Urothelium cell line (cell line): Measurements from ENCODE around the gene CMTM5.
"Not testable (repeated sequence)": the region's sequence is repeated elsewhere in the genome, so short reads cannot be mapped to it uniquely, and the experiment has no call there.

Experiments used
- DNase-seq: peaks from one replicate; pipeline ENCODE4 v3.0.0; 2011; ENCODE audit warnings: low spot score, mixed read lengths
- FAIRE-seq: peaks from 2 replicates; lab custom pipeline; 2011; peaks lifted over from hg19 to GRCh38; lab: Jason Lieb, UNC

CMTM5 gene

DNA sequence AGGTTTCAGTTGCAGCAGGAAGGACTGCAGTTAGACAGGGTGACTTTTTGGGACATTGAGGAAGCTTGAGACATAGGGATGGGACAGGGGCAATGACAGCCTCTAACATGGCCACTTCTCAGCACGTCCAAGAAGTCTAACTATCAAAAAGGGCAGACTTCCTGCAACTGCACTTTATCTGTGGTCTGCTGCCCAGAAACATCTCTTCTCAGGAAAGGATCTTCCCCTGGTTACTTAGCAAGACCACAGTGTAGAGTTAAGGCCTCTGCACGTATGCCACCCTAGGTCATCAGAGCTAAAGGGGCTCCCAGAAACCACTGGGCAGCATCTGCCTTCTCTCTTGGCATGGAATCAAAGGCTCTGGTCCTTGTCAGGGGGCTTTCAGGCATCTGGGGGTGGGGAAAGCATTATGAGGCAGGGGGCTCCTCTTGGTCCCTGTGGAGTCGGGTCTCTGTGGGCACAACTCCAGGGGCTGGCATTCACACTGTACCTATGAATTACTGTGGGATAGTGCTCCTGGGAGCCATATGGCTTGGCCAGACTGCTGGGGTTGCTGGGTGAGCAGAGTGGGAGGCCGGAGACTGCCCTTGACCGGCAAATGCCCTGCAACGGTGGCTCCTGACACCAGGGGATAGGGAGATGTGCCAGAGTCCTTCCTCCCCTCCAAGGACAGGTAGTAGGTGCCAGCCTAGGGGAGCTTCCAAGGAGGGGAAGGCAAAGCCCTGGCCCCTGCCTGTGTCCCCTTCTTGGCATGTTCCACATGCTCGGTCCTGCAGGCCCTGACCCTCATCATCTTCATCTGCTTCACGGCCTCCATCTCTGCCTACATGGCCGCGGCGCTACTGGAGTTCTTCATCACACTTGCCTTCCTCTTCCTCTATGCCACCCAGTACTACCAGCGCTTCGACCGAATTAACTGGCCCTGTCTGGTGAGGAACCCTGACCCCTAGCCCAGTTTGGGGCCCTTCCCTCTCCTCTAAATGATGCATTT lies 1.0 kb downstream of the CMTM5 start:
- FAIRE-seq (no peak), DNase-seq (no peak)

DNA sequence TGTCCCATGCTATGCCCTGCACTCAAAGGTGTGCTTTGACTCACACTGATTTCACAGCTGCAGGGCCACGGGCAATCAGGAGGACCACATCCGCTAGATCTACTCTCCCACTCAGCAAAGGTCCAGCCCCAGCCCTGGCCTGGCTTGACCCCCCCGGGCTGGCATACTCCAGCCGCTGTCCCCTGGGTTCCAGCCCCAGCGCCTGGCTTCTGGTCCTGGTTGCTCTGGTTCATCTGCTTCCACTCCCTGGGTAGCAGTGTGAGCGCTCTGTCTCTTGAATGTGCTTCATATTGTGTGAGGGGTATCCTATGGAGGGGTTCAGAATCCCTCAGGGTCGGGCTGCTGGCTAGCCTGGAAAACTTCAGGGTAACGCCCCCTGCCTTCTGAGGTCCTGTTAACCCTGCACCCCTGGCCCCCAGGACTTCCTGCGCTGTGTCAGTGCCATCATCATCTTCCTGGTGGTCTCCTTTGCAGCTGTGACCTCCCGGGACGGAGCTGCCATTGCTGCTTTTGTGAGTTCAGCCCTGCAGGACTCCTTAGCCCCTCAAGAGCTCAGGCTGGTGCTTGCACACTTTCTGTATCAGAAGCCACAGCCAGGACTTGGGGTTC lies 1.9 kb downstream of the CMTM5 start:
- DNase-seq (no peak), FAIRE-seq (no peak)

DNA sequence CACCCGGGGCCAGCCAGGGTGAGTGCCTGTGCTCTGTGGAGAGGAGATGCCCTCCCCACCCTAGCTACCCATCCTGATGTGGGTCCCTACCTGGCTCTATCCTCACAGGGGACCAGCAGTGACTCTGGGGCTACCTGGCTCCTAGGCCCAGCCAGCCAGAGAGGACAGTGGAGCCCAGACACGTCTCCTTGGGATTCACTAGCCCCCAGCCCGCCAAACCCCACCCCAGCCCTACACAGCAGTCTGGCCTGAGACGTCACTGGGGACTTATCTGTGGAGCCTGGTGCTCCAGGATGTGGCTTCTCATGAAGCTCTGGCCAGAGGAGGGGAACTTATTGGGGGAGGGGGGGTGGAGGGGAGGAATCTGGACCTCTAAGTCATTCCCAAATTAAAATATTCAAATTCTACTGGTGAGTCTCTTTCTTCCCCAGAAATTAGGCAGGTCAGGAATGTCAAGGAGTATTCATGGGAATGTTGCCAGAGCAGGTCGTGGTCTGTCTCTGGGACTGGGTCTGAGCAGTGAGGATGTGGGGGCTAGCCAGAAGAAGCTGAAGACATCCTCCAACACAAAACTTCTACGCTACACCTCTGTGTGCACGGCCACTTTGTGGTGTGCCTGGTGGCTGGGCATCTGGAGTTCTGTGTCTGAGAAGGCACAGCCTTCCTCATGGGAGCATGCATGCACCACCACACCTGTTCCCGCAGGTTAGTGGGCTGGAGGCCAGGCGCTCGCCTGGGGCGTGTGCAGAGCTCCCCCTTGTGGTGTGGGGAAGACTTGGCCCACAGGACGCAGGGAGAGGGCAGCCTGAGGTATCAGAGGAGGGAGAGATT lies 2.7 kb downstream of the CMTM5 start:
- DNase-seq (peak; percentile 79), FAIRE-seq (no peak)

DNA sequence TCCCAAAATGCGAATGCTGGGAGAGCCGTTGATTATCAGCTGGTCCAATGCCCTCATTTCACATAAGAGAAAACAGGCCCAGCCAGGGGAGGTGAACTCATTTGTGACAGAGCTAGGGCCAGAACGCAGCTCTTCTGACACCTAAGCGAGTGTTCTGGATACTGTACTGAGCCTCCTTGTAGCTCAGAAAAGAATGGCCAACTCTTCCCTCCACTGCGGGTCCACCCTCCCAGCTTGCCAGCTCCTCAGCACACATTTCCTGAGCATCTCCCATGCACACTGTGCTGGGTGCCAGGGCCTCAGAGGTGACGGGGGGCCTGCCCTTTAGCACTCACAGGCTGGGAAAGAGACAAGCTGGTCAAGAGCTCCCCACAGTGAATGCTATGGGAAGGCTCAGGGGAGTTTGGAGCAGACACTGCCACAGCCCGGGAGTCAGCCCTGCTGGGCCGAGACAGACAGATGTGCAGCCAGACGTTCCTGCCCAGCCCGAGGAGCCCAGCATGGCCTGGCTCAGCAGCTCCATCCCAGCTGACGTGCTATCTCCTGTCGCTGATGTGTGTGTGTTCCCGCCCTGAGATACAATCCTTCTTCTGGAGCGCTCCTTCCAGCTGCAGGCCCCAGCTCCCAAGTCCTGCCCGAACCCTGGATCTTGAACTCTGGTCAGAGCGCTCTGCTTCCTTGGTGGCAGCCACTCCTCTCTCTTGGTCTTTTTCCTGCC lies 3.5 kb downstream of the CMTM5 start:
- DNase-seq: no peak
- no peak for FAIRE-seq

DNA sequence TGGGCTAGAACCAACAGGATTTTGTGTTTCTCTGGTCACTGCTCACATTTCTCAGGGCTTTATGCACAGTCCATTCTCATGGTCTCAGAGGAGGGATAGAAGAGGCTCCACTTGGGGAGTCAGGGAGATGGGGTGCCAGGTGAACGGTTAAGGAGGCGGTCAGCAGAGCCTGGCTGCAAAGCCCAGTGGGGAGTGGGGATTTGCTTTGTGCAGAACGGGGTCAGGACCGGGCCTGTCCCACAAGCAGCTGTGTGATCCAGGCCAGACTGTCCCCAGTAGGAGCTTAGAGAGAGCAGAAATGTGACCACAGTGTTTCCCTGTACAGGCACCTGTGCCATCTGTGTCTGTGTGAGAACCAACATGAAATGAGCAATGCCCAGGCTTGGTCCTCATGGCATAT lies 4.1 kb downstream of the CMTM5 start:
- DNase-seq: no peak
- no peak for FAIRE-seq

DNA sequence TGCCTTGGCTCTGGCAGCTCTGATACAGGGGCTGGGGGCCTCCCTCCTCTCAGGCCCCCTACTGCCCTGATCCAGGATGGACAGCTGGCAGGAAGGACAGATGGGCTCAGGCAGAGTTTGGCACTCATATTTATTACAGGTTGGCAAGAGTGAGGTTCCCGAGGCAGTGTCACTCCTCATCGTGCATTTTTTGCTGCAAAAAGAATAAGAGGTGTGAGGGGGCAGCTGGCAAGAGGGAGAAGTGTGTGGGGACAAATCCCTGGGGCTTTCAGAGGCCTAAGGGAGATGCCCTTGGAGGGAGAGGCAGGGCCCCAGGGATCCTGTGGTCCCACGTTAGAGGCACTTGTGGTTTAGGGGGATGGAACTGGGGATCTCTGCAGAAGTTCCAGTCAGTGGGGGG lies 5.0 kb downstream of the CMTM5 start:
- FAIRE-seq: no peak
- DNase-seq: no peak

DNA sequence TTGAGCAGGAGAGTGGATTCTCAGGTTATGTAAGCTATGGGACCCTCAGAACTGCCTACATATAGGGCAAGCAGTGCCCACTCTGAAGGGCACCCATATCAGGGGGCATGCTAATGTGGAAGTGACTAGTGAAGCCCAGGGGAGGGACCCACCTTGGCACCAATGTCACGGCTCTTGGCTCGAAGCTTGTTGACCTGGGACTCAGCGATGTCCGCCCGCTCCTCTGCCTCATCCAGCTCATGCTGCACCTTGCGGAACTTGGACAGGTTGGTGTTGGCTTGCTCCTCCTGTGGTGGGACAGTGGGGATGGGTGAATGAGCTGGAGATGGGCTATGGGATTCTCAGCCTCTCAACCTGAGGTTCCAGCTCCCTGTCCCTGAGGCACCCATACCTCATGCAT lies 5.4 kb downstream of the CMTM5 start:
- DNase-seq: no peak
- no peak for FAIRE-seq

DNA sequence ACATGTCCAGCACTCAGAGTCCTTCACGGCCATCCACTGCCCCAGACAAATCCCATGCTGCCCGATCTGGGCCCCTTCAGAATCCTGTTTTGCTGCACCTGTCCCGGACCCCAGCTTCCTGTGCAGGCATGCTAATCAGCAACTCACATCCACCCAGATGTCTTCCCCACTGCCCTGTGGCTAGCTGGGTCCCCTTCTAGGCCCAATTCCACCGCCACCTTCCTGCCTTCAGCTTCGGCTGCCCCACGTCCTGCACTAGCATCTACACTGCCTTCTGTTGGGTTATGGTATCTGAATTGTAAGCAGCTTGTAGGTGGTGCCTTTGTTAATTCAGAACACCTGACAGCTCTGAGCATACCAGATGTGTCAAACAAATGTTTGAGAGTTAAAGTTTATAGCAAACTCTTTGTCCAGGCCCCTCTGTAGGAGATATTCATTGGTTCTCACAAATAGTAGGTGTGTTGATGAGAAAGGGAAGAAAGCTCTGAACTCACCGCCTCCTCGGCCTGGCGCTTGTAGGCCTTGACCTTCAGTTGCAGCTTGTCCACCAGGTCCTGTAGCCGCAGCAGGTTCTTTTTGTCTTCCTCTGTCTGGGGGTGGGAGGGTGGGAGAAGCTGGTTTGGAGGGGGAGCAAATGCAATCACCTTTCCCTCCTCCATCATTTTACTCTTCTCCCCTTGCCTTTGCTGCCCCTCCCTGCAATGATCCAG lies 6.0 kb downstream of the CMTM5 start:
- DNase-seq: no peak
- FAIRE-seq: no peak

DNA sequence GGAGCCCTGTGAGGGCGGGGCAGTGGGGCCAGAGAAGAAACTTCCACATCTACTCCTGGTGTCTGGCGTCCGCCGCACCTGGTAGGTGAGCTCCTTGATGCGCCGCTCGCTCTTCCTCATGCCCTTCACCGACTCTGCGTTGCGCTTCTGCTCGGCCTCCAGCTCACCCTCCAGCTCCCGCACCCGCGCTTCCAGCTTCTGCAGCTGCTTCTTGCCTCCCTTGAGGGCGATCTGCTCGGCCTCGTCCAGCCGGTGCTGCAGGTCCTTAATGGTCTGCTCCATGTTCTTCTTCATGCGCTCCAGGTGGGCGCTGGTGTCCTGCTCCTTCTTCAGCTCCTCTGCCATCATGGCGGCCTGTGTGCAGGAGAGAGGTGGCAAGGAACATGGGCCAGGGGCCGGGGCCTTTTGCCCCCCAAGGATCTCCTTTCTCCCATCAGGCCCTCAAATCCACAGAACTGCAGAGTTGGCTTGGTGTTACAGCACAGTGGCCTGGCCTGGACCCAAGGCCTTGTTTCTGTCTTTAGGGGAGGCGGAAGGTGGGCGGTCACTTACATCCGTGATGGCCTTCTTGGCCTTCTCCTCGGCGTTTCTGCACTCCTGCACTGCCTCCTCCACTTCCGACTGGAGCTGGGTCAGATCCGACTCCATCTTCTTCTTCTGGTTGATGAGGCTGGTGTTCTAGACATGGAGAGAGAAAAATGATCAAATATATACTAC lies 7.7 kb downstream of the CMTM5 start:
- DNase-seq (no peak), FAIRE-seq (no peak)

DNA sequence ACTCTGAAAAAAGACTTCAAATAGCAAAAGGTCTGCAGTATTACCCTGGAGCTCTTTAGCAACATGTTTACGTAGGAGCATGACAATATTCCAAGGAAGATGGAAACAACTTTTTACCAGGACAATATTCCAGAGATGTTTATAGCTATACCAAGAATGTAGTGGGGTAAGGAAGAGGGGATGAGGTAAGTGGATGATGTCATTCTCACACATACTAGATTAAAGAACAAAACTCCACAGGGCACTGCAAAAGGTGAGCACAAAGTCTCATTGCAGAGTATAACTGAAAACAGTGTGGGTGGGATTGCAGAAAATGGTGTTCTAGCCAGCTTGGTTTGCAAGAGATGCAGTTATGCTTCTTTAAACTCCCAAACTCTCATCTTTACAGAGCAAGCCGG lies 8.4 kb downstream of the CMTM5 start:
- DNase-seq: no peak
- FAIRE-seq: no peak

DNA sequence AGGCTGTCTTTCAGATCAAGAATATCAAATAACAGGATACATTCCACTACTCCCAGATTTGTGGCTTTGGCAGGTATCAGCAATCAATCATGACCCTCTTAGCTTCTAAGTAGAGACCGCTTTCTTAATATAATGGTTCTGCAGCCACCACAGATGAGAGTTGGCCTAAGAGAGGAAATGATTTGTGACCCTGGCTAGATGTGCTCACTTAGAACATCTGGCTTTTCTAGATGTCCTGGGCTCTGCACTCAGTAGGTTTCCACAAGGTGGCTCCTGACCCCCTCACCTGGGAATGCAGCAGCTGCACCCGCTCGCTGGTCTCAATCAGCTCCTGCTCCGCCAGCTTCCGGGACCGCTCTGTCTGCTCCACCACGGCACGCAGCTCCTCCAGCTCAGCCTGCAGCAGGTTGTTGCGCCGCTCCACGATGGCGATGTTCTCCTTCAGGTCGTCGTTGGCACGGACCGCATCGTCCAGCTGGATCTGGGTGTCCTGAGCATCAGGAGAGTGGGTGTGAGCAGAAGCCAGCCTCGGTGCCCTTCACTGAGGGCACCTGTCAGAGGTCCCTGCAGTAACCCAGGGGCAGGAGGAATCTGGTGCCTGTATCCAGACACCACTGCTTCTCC lies 8.9 kb downstream of the CMTM5 start:
- DNase-seq (no peak), FAIRE-seq (peak; percentile 74)

DNA sequence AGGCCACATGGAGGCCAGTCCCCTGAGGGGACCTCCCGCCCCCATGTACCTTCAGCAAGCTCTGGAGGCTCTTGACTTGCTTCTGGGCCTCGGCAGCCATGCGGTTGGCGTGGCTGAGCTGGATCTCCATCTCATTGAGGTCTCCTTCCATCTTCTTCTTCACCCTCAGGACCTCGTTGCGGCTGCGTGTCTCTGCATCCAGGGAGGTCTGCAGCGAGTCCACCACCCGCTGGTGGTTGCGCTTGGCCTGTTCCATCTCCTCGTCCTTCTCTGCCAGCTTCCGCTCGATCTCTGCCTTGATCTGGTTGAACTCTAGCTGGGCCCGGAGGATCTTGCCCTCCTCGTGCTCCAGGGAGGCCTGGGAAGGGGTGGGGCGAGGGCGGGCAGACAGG lies 9.4 kb downstream of the CMTM5 start:
- not testable (repeated sequence) for DNase-seq, FAIRE-seq

DNA sequence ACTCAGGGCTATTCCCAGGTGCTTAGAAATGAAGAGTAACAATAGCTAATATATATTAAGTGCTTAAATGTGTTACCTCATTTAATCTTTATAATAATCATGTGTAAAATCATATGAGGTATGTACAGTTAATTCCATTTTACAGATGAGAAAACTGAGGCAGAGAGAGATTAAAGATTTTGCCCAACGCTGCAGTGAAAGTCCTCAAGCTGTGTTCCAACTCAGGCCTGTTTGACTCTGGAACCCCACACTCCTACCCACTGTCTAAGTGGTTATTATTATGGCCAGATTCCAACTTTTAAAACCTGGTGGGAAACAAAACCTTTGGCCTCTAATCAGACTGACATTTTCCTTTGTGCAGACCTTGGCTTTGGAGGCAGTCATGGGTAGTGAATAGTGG lies 10.2 kb downstream of the CMTM5 start:
- no peak for FAIRE-seq
- DNase-seq: no peak

DNA sequence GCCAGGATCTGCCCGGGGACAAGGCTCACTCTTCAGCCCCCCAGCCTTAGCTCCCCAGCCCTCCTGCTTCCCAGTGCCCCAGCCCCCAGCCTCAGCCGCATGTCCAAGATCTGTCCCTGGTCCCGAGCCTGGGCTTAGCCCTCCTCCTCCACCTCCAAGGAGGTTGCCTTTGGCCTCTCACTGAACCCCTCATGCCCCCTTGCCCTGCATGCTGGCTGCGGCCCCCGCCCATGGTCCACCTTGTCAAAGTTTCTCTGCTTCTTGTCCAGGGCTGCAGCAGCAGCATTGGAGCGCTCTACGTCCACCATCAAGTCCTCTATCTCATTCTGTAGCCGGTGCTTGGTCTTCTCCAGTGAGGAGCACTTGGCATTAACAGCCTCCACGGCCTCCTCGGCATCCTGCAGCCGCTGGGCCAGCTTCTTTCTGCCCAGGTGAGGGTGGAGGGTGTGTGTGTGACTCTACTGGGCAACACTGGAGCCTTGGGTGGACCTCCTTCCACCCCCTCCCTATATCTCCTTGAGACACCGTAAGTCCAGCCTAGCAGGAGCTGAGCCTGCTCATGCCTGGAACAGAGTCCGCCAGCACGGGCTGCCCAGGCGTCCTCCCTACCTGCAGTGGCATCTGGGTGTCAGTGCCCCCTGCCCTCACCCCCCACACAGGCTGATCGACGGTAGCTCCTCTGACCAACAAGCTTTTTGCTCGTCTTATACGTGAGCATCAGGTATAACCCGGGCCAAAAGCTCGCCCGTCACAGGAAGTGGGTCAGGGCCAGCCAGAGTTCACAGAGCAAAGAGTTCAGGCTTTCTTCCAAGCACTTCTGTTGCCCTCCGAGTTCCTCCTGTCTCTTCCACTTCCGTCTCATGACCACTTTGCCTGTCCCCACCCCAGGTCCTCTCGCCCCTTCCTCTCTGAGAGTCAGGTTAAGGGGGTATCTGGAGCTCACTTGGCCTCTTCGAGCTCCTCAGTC lies 11.4 kb downstream of the CMTM5 start:
- FAIRE-seq (no peak), DNase-seq (no peak)

DNA sequence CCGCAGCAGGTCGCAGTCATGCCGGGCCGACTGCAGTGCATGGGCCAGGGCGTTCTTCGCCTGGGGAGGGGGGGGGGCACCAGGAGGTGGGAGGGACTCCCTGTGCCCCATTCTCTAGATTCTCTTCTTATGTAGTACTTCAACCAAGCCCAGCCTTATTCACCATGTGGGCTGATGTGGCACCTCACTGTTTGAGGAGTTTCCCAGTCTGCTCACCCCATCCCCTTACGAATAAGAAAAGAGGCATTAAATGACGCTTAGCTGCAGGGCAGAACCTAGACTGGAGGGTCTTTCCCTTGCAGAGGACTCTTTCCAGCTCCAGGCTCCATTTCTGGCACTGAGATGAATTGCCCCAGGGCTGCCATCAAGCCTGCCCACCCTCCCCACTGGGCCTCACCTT lies 12.2 kb downstream of the CMTM5 start:
- no peak for DNase-seq
- no peak for FAIRE-seq

DNA sequence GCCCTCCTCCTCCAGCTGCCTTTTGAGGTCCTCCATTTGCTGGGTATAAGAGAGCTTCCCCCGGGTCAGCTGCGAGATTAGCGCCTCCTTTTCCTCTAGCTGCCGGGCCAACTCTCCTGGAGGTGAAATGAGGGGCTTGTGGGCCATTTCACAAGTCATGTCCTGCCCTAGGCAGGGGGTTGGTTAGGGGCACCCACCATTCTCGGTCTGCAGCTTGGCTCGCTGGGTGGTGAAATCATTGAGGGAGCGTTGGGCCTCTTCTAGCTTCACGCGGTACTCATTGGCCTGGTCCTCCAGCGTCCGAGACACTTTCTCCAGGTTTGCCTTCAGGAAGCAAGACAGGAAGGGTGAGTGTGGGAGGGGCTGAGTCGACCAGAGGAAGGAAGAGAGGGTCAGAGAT lies 12.6 kb downstream of the CMTM5 start:
- FAIRE-seq: no peak
- no peak for DNase-seq

DNA sequence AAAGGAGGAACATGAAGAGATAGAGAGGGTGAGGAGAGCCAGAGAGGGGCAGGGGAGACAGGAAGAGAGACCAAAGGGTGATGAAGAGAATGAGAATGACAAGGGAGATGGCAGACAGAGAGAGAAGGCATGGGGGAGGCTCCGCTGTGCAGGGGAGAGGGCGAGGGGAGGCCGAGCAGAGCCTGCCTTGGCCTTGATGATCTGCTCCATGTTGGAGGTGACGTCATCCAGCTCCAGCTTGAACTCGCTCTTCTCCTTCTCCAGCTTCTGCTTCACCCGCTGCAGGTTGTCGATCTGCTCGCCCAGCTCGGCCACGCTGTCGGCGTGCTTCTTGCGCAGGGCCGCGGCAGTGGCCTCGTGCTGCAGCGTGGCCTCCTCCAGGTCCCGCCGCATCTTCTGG lies 13.0 kb downstream of the CMTM5 start:
- not testable (repeated sequence) for FAIRE-seq, DNase-seq

DNA sequence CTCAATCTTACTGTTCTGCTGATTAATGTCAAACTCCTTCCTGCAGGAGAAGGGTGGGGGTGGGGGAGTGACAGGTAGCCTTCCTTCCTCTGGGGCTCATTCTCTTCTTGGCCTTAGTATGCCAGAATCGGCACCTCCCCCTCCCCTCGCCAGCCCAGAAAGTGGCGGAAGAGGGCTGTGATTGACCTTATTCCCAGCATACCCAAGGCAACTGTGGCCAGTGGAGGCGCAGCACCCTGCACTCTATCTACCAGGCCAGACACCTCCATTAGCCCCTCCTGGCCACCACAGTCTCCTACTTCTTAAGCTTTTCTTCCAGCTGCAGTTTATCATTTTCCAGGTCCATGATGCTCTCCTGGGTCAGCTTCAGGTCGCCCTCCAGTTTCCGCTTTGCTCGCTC lies 15.8 kb downstream of the CMTM5 start:
- no peak for FAIRE-seq
- DNase-seq: no peak
